ENCODE results near the gene GGTLC2. TPM values are rescaled to one million over a fixed set of nuclear protein-coding genes. Genes with fewer than 3 reads are reported as not detected.

The GGTLC2 gene
- total RNA-seq, 1 donor from 2014 or later = not detected

- intact Hi-C loops (cut with micrococcal nuclease) = loop anchor here (10.0 kb wide), 2 partner anchors 225 to 335 kb away; no protein-coding TSS in a partner anchor
- ChIA-PET CTCF (interaction anchor here (1.0 to 2.5 kb wide), 3 partner anchors 12 to 56 kb away, joined by 5 to 9 read pairs (median 6); no protein-coding TSS in a partner anchor), POLR2A (no interaction called here)
- no peaks in the 10 kb centered on the region for H3K9me3 Mint-ChIP-seq
- no peak overlapping the region for H3K4me3 Mint-ChIP-seq
- TF ChIP-seq, protein P1, sequence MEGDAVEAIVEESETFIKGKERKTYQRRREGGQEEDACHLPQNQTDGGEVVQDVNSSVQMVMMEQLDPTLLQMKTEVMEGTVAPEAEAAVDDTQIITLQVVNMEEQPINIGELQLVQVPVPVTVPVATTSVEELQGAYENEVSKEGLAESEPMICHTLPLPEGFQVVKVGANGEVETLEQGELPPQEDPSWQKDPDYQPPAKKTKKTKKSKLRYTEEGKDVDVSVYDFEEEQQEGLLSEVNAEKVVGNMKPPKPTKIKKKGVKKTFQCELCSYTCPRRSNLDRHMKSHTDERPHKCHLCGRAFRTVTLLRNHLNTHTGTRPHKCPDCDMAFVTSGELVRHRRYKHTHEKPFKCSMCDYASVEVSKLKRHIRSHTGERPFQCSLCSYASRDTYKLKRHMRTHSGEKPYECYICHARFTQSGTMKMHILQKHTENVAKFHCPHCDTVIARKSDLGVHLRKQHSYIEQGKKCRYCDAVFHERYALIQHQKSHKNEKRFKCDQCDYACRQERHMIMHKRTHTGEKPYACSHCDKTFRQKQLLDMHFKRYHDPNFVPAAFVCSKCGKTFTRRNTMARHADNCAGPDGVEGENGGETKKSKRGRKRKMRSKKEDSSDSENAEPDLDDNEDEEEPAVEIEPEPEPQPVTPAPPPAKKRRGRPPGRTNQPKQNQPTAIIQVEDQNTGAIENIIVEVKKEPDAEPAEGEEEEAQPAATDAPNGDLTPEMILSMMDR (IDR thresholded peaks at IDR 0.05) = no peak
- H3K27ac Mint-ChIP-seq = peak overlapping the region; percentile 39
- no peaks in the 10 kb centered on the region for H3K27me3 Mint-ChIP-seq
- ATAC-seq (ENCODE audit: low read depth) (no peak), DNase-seq (no peak)
- peaks cover 66% of the 10 kb centered on the region for H3K4me1 Mint-ChIP-seq
- H3K36me3 Mint-ChIP-seq (ENCODE audit: low read depth) = no peaks in the 10 kb centered on the region
Observed at GRCh38 chr22:22689621-22690345, 45.4 kb downstream of the GGTLC2 start.

GRCh38 chr22:22691055-22691454, 46.6 kb downstream of the GGTLC2 start:
- ChIA-PET CTCF (interaction anchor here (1.7 to 2.5 kb wide), 3 partner anchors 13 to 266 kb away, joined by 4 to 9 read pairs (median 5); no protein-coding TSS in a partner anchor), POLR2A (no interaction called here)
- intact Hi-C loops (cut with micrococcal nuclease) = no loop called here
- no peak for ATAC-seq (ENCODE audit: low read depth)
- TF ChIP-seq, protein P1 (IDR thresholded peaks at IDR 0.05) = no peak
- Mint-ChIP-seq H3K4me3 (no peak overlapping the region), H3K36me3 (ENCODE audit: low read depth) (no peaks in the 10 kb centered on the region), H3K4me1 (peaks cover 55% of the 10 kb centered on the region), H3K9me3 (no peaks in the 10 kb centered on the region), H3K27ac (no peak overlapping the region), H3K27me3 (no peaks in the 10 kb centered on the region)
- DNase-seq = no peak

- no peaks in the 10 kb centered on the region for H3K27me3 Mint-ChIP-seq
- DNase-seq = no peak
- ChIA-PET CTCF (interaction anchor here (1.0 to 3.2 kb wide), 11 partner anchors 10 to 265 kb away, joined by 3 to 21 read pairs (median 5); no protein-coding TSS in a partner anchor), POLR2A (interaction anchor here (0.6 to 0.7 kb wide), 2 partner anchors 26 to 261 kb away, joined by 3 to 4 read pairs; no protein-coding TSS in a partner anchor)
- H3K36me3 Mint-ChIP-seq (ENCODE audit: low read depth) = no peaks in the 10 kb centered on the region
- H3K27ac Mint-ChIP-seq = peak overlapping the region; percentile 65
- peaks cover 48% of the 10 kb centered on the region for H3K4me1 Mint-ChIP-seq
- no peaks in the 10 kb centered on the region for H3K9me3 Mint-ChIP-seq
- ATAC-seq (ENCODE audit: low read depth) = peak; percentile 26
- TF ChIP-seq, protein P1 (IDR thresholded peaks at IDR 0.05) = no peak
- intact Hi-C loops (cut with micrococcal nuclease) = no loop called here
- peak overlapping the region; percentile 55 for H3K4me3 Mint-ChIP-seq
Observed at GRCh38 chr22:22691716-22692701, 47.6 kb downstream of the GGTLC2 start.

DNA sequence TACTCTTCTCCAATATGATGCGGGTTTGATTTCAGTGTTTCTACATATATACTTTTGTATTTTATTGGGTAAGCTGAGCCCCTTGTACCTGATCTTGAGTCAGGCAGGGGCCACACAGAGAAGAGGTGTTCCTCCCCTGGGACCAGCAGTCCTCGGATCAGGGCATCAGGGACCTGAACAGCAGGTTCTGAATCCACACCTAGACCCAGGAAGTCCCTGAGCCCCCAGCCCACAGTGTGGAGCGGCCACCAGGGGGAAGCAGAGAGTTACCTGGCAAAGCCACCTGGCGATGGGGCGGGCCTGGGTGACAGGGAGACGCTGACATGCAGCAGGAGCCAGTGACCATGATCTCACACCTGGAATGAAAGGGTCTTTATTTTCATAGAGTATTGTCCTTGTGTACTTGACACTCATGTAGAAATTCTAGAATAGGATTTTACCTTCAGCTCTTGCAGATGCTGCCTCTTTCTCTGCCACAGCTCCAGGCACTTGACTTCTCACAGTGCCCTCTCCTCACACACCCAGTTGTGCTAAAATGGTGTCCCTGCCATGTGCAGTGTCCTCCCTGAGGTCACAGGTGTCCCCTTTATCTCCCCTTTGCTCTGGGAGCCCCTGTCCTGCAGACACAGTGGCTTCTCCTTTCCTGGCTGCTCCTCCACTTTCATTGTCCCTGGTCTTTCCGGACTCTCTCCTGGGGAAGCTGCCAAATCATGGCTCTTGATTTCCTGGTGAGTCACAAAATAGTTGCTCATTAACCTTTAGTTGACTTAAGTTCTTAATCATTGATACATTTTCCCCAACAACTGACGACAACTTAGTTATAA, 48.5 kb downstream of the GGTLC2 start:
- POLR2A ChIA-PET = interaction anchor here (0.6 kb wide), 2 partner anchors 105 to 260 kb away, joined by 3 to 4 read pairs; no protein-coding TSS in a partner anchor
- peak; percentile 71 for DNase-seq
- intact Hi-C loops (cut with micrococcal nuclease) = no loop called here
- Mint-ChIP-seq H3K36me3 (ENCODE audit: low read depth) (no peaks in the 10 kb centered on the region), H3K27ac (peak overlapping the region; percentile 65), H3K4me1 (peaks cover 40% of the 10 kb centered on the region), H3K27me3 (no peaks in the 10 kb centered on the region), H3K9me3 (no peaks in the 10 kb centered on the region), H3K4me3 (peak overlapping the region; percentile 55)
- peak; percentile 87 for ATAC-seq (ENCODE audit: low read depth)
- CTCF ChIA-PET = interaction anchor here (1.0 to 3.2 kb wide), 13 partner anchors 9 to 264 kb away, joined by 3 to 21 read pairs (median 5); no protein-coding TSS in a partner anchor
- TF ChIP-seq, protein P1 (IDR thresholded peaks at IDR 0.05) = no peak

Data from activated B cell treated with CpG ODN at 0.5 μM for 24 hours (primary cell).